Left lung (tissue), 10 donors: Measurements from ENCODE around the gene STX19. TPM values are rescaled to one million over a fixed set of nuclear protein-coding genes. Genes with fewer than 3 reads are reported as not detected.
"Not testable (repeated sequence)": the region's sequence is repeated elsewhere in the genome, so short reads cannot be mapped to it uniquely, and the experiment has no call there.

Experiments used
- ATAC-seq: fragments of 200-7000 bp; cut with Tn5 transposase; one replicate; pipeline ENCODE4 v1.9.1; 2020; ENCODE audit warnings: moderate library complexity
- DNase-seq, 4 donors: peaks; one replicate each; pipeline ENCODE4 v3.0.0-alpha.2; 2013 to 2020
- H3K27ac ChIP-seq, 2 donors: fragments of 200-600 bp; sonication (generic) in 1 of 2; one replicate each; pipeline versions ENCODE4 v1.5.0 to v1.8.0; 2020 to 2021
- H3K27me3 ChIP-seq, 2 donors: fragments of 200-600 bp; sonication (generic) in 1 of 2; one replicate each; pipeline versions ENCODE4 v1.5.0 to v1.8.0; 2020 to 2021
- H3K36me3 ChIP-seq, 2 donors: fragments of 200-600 bp; sonication (generic) in 1 of 2; one replicate each; pipeline versions ENCODE4 v1.5.0 to v1.8.0; 2020 to 2021
- H3K4me1 ChIP-seq, 2 donors: fragments of 200-600 bp; one replicate each; pipeline ENCODE4 v1.8.0; 2021
- H3K4me3 ChIP-seq, 2 donors: fragments of 200-600 bp; sonication (generic) in 1 of 2; one replicate each; pipeline versions ENCODE4 v1.5.0 to v1.8.0; 2020 to 2021; ENCODE audit warnings: mild to moderate bottlenecking in 1 of 2
- H3K9me3 ChIP-seq, 2 donors: fragments of 200-600 bp; sonication (generic) in 1 of 2; one replicate each; pipeline versions ENCODE4 v1.5.0 to v1.8.0; 2020 to 2021
- CTCF ChIP-seq, 2 donors: fragments of 200-600 bp; sonication (generic) in 1 of 2; IDR thresholded peaks; one replicate each; pipeline versions ENCODE4 v1.5.0 to v1.8.0; 2021; ENCODE audit warnings: antibody characterized with exemption in 2 of 2
- intact Hi-C, 2 donors: fragments of 100-400 bp; cut with DNase I; formaldehyde crosslinking; loops; one replicate each; pipeline versions ENCODE4 v1.11.2 to v1.14.2; 2022
- polyA plus RNA-seq, 6 donors: library from polyadenylated mRNA; unstranded; fragments of 120-200 nt; gene quantifications; one replicate each; pipeline ENCODE4 v1.2.1, GENCODE V29; 2013; ENCODE audit not compliant: insufficient read length in 6 of 6
- total RNA-seq, 2 donors: library from RNA; stranded (reverse); fragmentation: NEBNext Ultra II Directional; extraction: Animal tissue kit (Norgen Biotek cat#: 25700); gene quantifications; one replicate each; pipeline ENCODE4 v1.2.1, GENCODE V29; 2021
- donor health status: DM: no; HTN: yes; CAD: no.
- donor health status: DM: no; HTN: no; CAD: no.

The STX19 gene
- total and polyA plus RNA-seq, 8 donors = 2.4 to 8.5 (median 5.2) TPM

- no peak for TF ChIP-seq CTCF (IDR thresholded peaks at IDR 0.05)
Observed at GRCh38 chr3:94050546-94050945, 22.1 kb upstream of the STX19 start.

GRCh38 chr3:94049267-94049666 is 20.9 kb upstream of the STX19 start:
- Histone ChIP-seq H3K4me3 (no peak overlapping the region), H3K36me3 (peaks cover 0 to 11% of the 10 kb centered on the region in 2 donors), H3K27ac (no peak overlapping the region), H3K9me3 (no peaks in the 10 kb centered on the region), H3K27me3 (no peaks in the 10 kb centered on the region), H3K4me1 (no peaks in the 10 kb centered on the region)
- TF ChIP-seq CTCF (IDR thresholded peaks at IDR 0.05) = no peak
- ATAC-seq = no peak
- DNase-seq = no peak
- intact Hi-C loops = no loop called here

More at GRCh38 chr3:94050546-94050945, 22.1 kb upstream of the STX19 start:
- intact Hi-C loops = no loop called here
- Histone ChIP-seq H3K27me3 (no peaks in the 10 kb centered on the region), H3K4me3 (no peak overlapping the region), H3K4me1 (no peaks in the 10 kb centered on the region), H3K9me3 (no peaks in the 10 kb centered on the region), H3K36me3 (no peaks in the 10 kb centered on the region), H3K27ac (no peak overlapping the region)
- ATAC-seq (no peak), DNase-seq (no peak)

GRCh38 chr3:94046533-94046932 is 18.1 kb upstream of the STX19 start:
- TF ChIP-seq CTCF (IDR thresholded peaks at IDR 0.05) = no peak
- ATAC-seq (no peak), DNase-seq (no peak)
- Histone ChIP-seq H3K27ac (no peak overlapping the region), H3K4me3 (no peak overlapping the region), H3K27me3 (no peaks in the 10 kb centered on the region), H3K36me3 (peaks cover 0 to 17% of the 10 kb centered on the region in 2 donors), H3K4me1 (no peaks in the 10 kb centered on the region), H3K9me3 (peaks cover 0 to 1% of the 10 kb centered on the region in 2 donors)
- intact Hi-C loops = no loop called here

GRCh38 chr3:94044100-94044936 is 15.9 kb upstream of the STX19 start:
- H3K4me1 ChIP-seq, H3K27me3 ChIP-seq, H3K27ac ChIP-seq, H3K4me3 ChIP-seq, H3K9me3 ChIP-seq, ATAC-seq, DNase-seq, intact Hi-C loops: not testable (repeated sequence)
- peaks cover 0 to 17% of the 10 kb centered on the region in 2 donors for H3K36me3 ChIP-seq

- TF ChIP-seq CTCF (IDR thresholded peaks at IDR 0.05) = no peak
- no peak overlapping the region for H3K27ac ChIP-seq
- ATAC-seq = no peak
- H3K36me3 ChIP-seq = peaks cover 0 to 17% of the 10 kb centered on the region in 2 donors
- DNase-seq = no peak
- no peaks in the 10 kb centered on the region for H3K27me3 ChIP-seq
- H3K9me3 ChIP-seq = peaks cover 0 to 1% of the 10 kb centered on the region in 2 donors
- H3K4me3 ChIP-seq = no peak overlapping the region
- H3K4me1 ChIP-seq = no peaks in the 10 kb centered on the region
- intact Hi-C loops = no loop called here
Observed at GRCh38 chr3:94043285-94043684, 14.9 kb upstream of the STX19 start.
